Activated T-helper 1 cell treated with anti-CD3 and anti-CD28 coated beads, Interleukin-2, amount 50 U/mL, for 16 hours (primary cell): ENCODE measurements around the gene TUBB4B.

Experiments
- DNase-seq, 2 donors: peaks; one replicate each; pipeline ENCODE4 v3.0.0-alpha.2; 2020; ENCODE audit warnings: low read depth in 1 of 2, low spot score in 1 of 2

Gene TUBB4B

DNA sequence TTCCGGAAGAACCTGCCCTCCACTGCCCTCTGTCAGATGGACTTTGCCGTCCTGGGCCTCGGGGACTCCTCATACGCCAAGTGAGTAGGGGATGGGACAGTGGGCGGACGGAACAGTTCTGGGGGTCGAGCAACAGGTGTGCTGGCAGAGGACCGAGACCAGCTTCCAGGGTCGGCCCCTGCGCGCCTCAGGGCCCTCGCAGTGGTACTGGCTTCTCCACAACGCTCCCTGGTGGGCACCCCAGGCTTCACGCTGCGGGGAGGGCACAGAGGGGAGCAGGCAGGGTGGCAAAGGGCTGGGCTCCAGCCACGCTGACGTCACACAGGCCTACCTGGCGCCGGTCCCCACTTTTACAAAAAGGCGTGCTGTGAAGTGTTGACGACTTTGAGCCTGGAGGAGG is 28.6 kb upstream of the TUBB4B start:
- no peak for DNase-seq

GRCh38 chr9:137213160-137214060 is 27.7 kb upstream of the TUBB4B start:
- DNase-seq = no peak

DNA sequence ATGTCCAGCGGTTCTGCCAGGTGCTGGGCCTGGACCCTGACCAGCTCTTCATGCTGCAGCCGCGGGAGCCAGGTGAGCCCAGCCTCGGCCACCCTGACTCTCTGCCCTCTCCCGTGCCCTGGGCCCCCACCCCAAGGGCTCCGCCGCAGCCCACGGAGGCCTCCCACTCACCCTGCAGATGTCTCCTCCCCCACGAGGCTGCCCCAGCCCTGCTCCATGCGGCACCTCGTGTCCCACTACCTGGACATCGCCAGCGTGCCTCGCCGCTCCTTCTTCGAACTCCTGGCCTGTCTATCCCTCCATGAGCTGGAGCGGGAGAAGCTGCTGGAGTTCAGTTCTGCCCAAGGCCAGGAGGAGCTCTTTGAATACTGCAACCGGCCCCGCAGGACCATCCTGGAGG is 26.5 kb upstream of the TUBB4B start:
- no peak for DNase-seq

GRCh38 chr9:137215196-137215986 is 25.7 kb upstream of the TUBB4B start:
- DNase-seq = no peak

- DNase-seq = no peak
Observed at GRCh38 chr9:137216188-137216965, 24.7 kb upstream of the TUBB4B start.

GRCh38 chr9:137217276-137218211 is 23.5 kb upstream of the TUBB4B start:
- DNase-seq = no peak

- no peak for DNase-seq
Observed at GRCh38 chr9:137218212-137218753, 22.8 kb upstream of the TUBB4B start.

- no peak for DNase-seq
Observed at GRCh38 chr9:137218754-137219271, 22.3 kb upstream of the TUBB4B start.

GRCh38 chr9:137219757-137220316 is 21.2 kb upstream of the TUBB4B start:
- no peak for DNase-seq

GRCh38 chr9:137220317-137221094 is 20.6 kb upstream of the TUBB4B start:
- no peak for DNase-seq

DNA sequence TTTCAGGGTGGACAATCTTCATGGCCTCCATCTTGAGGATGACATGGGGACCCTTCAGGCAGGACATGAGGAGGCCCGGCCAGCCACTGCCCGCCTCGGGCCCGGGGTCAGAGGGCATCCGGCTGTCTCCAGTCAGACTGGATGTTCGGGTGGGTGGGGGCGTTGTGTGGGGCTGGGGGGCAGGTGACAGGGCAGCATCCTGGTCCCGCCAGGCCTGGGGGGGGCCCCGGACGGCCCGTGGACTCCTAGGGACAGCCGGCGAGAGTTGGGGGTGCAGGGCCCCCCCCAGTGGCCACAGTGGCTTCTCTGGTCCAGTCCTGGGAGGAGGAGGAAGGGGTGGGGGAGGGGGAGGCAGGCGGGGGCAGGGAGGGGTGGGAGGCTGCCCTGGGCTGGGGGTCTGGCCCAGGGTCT is 20.0 kb upstream of the TUBB4B start:
- DNase-seq = no peak

GRCh38 chr9:137221506-137222111 is 19.5 kb upstream of the TUBB4B start:
- DNase-seq = no peak

DNA sequence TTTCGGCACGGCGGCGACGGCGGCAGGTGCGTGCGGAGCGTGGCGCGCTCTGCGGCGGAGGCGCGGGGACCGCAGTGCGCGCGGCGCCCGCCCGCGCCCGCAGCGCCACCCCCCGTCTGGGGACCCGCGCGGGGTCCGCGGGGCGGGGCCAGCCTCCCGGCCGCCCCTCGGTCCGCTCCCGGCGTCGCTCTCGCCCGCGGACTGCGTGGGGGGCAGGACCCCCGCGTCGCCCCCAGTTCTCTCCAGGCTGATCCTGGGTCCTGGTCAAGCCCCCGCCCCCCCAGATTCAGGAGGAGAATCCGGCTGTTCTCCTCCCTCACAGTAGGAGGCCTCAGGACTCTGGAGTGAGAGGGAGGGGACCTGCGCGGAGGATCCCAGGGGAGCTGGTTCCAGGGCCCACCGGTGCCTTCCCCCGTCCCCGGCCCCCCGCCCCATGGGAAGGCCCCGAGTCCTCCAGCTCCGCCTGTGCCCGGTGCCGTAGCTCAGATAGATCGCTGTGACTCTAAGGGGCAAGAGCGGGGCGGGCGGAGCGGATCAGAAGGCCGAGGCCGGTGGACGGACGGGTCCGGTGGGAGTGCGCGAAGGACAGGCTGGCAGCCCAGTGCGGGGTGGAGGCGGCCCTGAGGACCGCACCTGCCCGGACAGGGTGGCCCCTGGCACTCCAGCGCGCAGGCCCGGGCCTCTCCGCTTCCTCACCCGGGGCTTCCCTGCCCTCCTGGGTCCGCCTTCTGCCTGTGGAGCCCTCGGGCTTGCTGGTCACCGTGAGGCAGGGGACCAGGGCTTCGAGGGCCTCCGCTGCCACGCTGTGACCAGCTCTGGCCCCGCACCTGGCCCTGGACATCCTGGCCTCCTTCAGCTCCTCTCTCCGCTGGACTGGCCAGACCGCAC is 18.7 kb upstream of the TUBB4B start, which contains the start of gene RNF208:
RNF208 (minus strand) TSS at position 51 of the 888 bp plus-strand sequence. CDS start 1,028 bp downstream, outside the sequence.
- DNase-seq = no peak

DNA sequence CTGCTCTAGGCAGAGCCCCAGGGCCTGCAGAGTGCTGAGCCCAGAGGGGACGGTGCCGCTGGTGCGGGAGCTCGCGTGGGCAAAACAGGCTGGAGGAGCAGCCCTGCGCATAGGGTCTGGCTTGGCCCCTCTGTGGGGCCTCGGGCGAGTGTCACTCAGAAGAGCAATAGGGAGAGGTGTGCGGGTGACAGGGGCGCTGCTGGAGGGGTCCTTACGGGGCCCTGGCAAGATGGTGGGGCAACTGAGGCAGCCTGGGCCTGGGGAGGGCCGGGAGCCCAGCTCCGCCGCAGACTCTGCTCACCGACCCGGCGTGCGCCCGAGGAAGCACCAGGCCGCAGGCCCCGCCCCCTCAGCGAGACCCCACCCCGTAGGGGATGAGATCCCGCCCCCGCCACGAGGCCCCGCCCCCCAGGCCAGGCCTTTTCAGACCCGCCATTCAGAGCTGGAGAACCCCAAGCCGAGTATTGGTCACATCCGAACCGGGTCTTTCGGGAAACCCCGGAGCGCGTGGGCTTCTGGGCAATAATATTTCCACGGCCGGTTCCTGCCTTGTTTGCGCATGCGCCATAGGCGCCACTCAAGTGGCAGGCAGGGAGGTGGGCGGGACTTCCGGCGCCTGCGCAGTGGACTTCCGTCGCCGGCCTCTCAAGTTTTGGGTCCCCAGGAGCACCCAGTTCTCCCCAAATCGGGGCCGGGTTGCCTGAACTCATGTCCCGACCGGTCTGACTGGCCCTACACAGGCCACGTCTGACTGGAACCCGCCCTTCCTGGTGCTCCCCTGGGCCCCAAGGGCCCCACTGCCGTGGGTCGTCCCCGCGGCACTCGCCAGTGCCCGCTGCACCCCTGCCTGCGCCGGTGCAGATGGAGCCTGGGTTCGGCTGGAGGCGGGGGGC is 17.8 kb upstream of the TUBB4B start:
- DNase-seq = peak; percentile 93 to 98

GRCh38 chr9:137224830-137225694 is 16.0 kb upstream of the TUBB4B start, which contains the start of gene CYSRT1:
Gene CYSRT1 (plus strand): TSS chr9:137225174. CDS start chr9:137225622, 448 bp downstream.
- no peak for DNase-seq
